HEK293 (cell line): Measurements from ENCODE around the gene RCHY1.
"Not testable (repeated sequence)": the region's sequence is repeated elsewhere in the genome, so short reads cannot be mapped to it uniquely, and the experiment has no call there.

Experiments
- CTCF ChIA-PET: fragments of 350-600 bp; formaldehyde crosslinking; extraction: SDS; loops from one replicate; lab custom pipeline; 2021; ENCODE audit warnings: antibody characterized with exemption; lab: Yijun Ruan, JAX
- POLR2A ChIA-PET: fragments of 300-600 bp; formaldehyde crosslinking; extraction: SDS; loops from one replicate; lab custom pipeline; 2020; ENCODE audit warnings: antibody characterized with exemption, inconsistent platforms; lab: Yijun Ruan, JAX
- H3K27ac ChIP-seq: fragments of 200-500 bp; sonication (Bioruptor generic); 2 replicates; pipeline ENCODE4 v1.5.1; 2014; ENCODE audit warnings: low read depth, low read length, control low read depth, inconsistent platforms; ENCODE audit errors: extremely low read depth
- H3K36me3 ChIP-seq, 2 experiments: fragments of 200-500 bp in 1 of 2; sonication (Bioruptor generic) in 1 of 2; 1 replicate in 1 of 2; 2 replicates in 1 of 2; pipeline ENCODE4 v1.5.1; 2014 to 2017; ENCODE audit warnings: inconsistent platforms in 2 of 2, low read length in 2 of 2; ENCODE audit not compliant: control insufficient read depth in 2 of 2, insufficient read depth in 1 of 2
- H3K4me1 ChIP-seq: fragments of 200-500 bp; sonication (Bioruptor generic); 2 replicates; pipeline ENCODE4 v1.5.1; 2014; ENCODE audit warnings: mild to moderate bottlenecking, low read length, inconsistent platforms; ENCODE audit not compliant: control insufficient read depth, insufficient read depth
- H3K4me3 ChIP-seq: 2 replicates; pipeline ENCODE4 v1.5.1; 2011; ENCODE audit warnings: low read depth, mild to moderate bottlenecking, control low read depth, low read length, moderate library complexity
- H3K9me3 ChIP-seq: fragments of 200-500 bp; sonication (Bioruptor generic); 2 replicates; pipeline ENCODE4 v1.5.1; 2014; ENCODE audit warnings: low read depth, low read length, inconsistent platforms; ENCODE audit not compliant: control insufficient read depth, insufficient read depth
- ZFP69B ChIP-seq: fragments of 450-650 bp; formaldehyde crosslinking; IDR thresholded peaks from 2 replicates; pipeline ENCODE4 v1.5.1; 2016; ENCODE audit warnings: missing biosample characterization, missing genetic modification characterization
- ZNF146 ChIP-seq: fragments of 450-650 bp; formaldehyde crosslinking; IDR thresholded peaks from 2 replicates; pipeline ENCODE4 v1.5.1; 2016; ENCODE audit warnings: missing biosample characterization, missing genetic modification characterization
- ZNF184 ChIP-seq: fragments of 450-650 bp; IDR thresholded peaks from 2 replicates; pipeline ENCODE4 v1.5.1; 2018; ENCODE audit warnings: missing biosample characterization, mild to moderate bottlenecking, missing genetic modification characterization
- ZNF555 ChIP-seq: fragments of 450-650 bp; formaldehyde crosslinking; conservative IDR thresholded peaks from 2 replicates; pipeline ENCODE4 v1.5.1; 2017; ENCODE audit warnings: missing biosample characterization, mild to moderate bottlenecking, missing genetic modification characterization, inconsistent platforms
- ZNF707 ChIP-seq: fragments of 450-650 bp; formaldehyde crosslinking; IDR thresholded peaks from 2 replicates; pipeline ENCODE4 v1.5.1; 2016; ENCODE audit warnings: missing biosample characterization, missing genetic modification characterization
- TF ChIP-seq, protein P1 (sequence below): fragments of 450-650 bp; formaldehyde crosslinking; IDR thresholded peaks from 2 replicates; pipeline ENCODE4 v1.5.1; 2016; ENCODE audit warnings: missing biosample characterization, missing genetic modification characterization

Gene RCHY1

DNA sequence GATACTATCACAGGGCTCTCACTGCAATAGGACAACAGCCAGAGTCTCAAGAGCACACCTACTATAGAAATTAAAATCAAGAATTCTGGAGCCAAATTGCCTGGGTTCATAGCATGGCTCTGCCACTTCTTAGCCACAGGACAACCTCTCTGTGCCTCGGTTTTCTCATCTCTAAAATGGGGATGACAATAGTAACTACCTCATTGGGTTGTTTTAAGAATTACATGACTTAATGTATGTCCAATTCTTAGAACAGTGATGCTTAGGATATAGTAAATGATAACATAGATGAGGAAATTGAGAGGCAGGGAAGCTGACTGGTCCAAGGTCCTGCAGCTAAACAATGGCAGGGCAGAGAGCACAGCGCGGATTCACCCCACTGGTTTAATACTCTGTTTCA is 30.7 kb upstream of the RCHY1 start:
- ChIA-PET CTCF (interaction anchor here (1.0 kb wide), 1 partner anchor 334 kb away, joined by 3 read pairs; no protein-coding TSS in a partner anchor), POLR2A (no interaction called here)
- TF ChIP-seq ZNF555 (tag by site-specific recombination), result no peak
- H3K4me1 ChIP-seq, result no peaks in the 10 kb centered on the region
- H3K4me3 ChIP-seq, result no peak overlapping the region
- no peak overlapping the region for H3K27ac ChIP-seq
- H3K36me3 ChIP-seq, result peaks cover 0 to 7% of the 10 kb centered on the region in 2 experiments; a peak in 1 of 3 replicates
- H3K9me3 ChIP-seq, result no peaks in the 10 kb centered on the region

DNA sequence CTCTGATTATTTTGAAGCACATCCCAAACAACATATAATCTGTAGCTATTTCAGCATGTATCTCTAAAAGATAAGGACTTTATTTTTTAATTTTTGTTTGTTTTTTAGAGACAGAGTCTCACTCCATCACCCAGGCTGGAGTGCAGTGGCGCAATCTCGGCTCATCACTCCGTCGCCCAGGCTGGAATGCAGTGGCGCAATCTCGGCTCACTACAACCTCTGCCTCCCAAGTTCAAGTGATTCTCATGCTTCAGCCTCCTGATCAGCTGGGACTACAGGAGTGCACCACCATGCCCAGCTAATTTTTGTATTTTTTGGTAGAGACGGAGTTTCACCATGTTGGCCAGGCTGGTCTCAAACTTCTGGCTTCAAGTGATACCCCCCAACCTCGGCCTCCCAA is 30.0 kb upstream of the RCHY1 start:
- POLR2A ChIA-PET, result not testable (repeated sequence)

DNA sequence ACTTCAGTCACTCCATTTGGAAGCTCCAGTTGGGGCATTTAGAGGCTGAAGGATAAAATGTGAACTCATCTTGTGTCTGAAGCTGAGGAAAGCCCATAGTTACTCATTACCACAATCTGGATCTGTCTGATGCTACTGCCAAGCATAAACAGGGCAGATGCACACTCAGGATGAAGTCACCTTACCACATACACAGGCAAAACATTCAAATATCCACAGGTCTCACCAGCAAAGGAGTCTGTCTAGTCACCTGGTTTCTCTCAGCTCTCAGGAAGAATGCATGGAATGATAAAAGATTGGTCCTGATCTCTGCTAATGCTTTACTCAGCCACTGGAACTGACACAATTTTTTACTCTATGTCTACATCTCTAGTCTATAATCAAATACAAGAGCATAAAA is 28.6 kb upstream of the RCHY1 start:
- Histone ChIP-seq H3K27ac (no peak overlapping the region), H3K36me3 (peaks cover 0 to 7% of the 10 kb centered on the region in 2 experiments; a peak in 1 of 3 replicates), H3K4me1 (no peaks in the 10 kb centered on the region), H3K4me3 (no peak overlapping the region), H3K9me3 (no peaks in the 10 kb centered on the region)
- POLR2A ChIA-PET, result no interaction called here
- CTCF ChIA-PET, result no interaction called here
- no peak for TF ChIP-seq ZFP69B
- TF ChIP-seq, protein P1, sequence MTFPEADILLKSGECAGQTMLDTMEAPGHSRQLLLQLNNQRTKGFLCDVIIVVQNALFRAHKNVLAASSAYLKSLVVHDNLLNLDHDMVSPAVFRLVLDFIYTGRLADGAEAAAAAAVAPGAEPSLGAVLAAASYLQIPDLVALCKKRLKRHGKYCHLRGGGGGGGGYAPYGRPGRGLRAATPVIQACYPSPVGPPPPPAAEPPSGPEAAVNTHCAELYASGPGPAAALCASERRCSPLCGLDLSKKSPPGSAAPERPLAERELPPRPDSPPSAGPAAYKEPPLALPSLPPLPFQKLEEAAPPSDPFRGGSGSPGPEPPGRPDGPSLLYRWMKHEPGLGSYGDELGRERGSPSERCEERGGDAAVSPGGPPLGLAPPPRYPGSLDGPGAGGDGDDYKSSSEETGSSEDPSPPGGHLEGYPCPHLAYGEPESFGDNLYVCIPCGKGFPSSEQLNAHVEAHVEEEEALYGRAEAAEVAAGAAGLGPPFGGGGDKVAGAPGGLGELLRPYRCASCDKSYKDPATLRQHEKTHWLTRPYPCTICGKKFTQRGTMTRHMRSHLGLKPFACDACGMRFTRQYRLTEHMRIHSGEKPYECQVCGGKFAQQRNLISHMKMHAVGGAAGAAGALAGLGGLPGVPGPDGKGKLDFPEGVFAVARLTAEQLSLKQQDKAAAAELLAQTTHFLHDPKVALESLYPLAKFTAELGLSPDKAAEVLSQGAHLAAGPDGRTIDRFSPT (tag by site-specific recombination), result no peak

More for the DNA sequence above, 30.0 kb upstream of the RCHY1 start:
- not testable (repeated sequence) for H3K4me3 ChIP-seq, H3K4me1 ChIP-seq, H3K9me3 ChIP-seq, H3K36me3 ChIP-seq, H3K27ac ChIP-seq
- CTCF ChIA-PET, result interaction anchor here (1.0 kb wide), 1 partner anchor 335 kb away, joined by 3 read pairs; no protein-coding TSS in a partner anchor

DNA sequence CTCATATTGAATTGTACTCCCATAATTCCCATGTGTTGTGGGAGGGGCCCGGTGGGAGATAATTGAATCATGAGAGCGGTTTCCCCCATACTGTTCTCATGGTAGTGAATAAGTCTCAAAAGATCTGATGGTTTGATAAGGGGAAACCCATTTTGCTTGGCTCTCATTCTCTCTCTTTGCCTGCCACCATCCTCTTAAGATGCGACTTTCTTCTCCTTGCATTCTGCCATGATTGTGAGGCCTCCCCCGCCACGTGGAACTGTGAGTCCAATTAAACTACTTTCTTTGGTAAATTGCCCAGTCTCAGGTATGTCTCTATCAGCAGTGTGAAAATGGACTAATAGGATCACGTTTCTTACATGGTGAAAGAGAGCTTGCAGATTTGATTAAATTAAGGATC is 23.1 kb upstream of the RCHY1 start:
- H3K4me1 ChIP-seq, H3K27ac ChIP-seq: not testable (repeated sequence)
- CTCF ChIA-PET, result interaction anchor here (0.6 kb wide), 1 partner anchor 168 kb away, joined by 3 read pairs; no protein-coding TSS in a partner anchor
- peak; percentile 93 for TF ChIP-seq ZNF184 (tag by site-specific recombination)
- TF ChIP-seq, all 188 proteins: peak for 1; not testable (repeated sequence) for 187
- H3K4me3 ChIP-seq, H3K36me3 ChIP-seq, POLR2A ChIA-PET, H3K9me3 ChIP-seq: not testable (repeated sequence)

DNA sequence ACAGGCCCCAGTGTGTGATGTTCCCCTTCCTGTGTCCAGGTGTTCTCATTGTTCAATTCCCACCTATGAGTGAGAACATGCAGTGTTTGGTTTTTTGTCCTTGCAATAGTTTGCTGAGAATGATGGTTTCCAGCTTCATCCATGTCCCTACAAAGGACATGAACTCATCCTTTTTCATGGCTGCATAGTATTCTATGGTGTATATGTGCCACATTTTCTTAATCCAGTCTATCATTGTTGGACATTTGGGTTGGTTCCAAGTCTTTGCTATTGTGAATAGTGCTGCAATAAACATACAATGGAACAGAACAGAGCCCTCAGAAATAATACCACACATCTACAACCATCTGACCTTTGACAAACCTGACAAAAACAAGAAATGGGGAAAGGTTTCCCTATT is 19.7 kb upstream of the RCHY1 start:
- H3K4me1 ChIP-seq, CTCF ChIA-PET, H3K4me3 ChIP-seq: not testable (repeated sequence)
- peaks cover 0 to 34% of the 10 kb centered on the region in 2 experiments; a peak in 1 of 3 replicates for H3K36me3 ChIP-seq
- TF ChIP-seq ZNF146 (tag by site-specific recombination), result peak; percentile 78
- TF ChIP-seq, all 188 proteins: peak for 1; not testable (repeated sequence) for 187
- POLR2A ChIA-PET, H3K27ac ChIP-seq, H3K9me3 ChIP-seq: not testable (repeated sequence)

DNA sequence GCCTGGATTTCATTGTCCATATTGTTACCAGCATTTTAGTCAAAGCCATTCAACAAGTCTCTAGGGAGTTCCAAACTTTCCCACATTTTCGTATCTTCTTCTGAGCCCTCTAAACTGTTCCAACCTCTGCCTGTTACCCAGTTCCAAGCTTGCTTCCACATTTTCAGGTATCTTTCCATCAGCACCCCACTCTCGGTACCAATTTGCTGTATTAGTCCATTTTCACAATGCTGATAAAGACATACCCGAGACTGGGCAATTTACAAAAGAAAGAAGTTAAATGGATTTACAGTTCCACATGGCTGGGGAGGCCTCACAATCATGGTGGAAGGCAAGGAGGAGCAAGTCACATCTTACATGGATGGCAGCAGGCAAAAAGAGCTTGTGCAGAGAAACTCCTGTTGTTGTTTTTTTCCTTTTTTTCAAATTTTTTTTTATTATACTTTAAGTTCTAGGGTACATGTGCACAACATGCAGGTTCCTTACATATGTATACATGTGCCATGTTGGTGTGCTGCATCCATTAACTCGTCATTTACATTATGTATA is 19.2 kb upstream of the RCHY1 start:
- not testable (repeated sequence) for H3K4me3 ChIP-seq
- TF ChIP-seq ZNF707 (tag by site-specific recombination), result peak; percentile 82
- TF ChIP-seq, all 188 proteins: peak for 1; not testable (repeated sequence) for 187
- H3K4me1 ChIP-seq, H3K27ac ChIP-seq, POLR2A ChIA-PET, H3K9me3 ChIP-seq, CTCF ChIA-PET: not testable (repeated sequence)
- peaks cover 0 to 35% of the 10 kb centered on the region in 2 experiments; a peak in 1 of 3 replicates for H3K36me3 ChIP-seq

DNA sequence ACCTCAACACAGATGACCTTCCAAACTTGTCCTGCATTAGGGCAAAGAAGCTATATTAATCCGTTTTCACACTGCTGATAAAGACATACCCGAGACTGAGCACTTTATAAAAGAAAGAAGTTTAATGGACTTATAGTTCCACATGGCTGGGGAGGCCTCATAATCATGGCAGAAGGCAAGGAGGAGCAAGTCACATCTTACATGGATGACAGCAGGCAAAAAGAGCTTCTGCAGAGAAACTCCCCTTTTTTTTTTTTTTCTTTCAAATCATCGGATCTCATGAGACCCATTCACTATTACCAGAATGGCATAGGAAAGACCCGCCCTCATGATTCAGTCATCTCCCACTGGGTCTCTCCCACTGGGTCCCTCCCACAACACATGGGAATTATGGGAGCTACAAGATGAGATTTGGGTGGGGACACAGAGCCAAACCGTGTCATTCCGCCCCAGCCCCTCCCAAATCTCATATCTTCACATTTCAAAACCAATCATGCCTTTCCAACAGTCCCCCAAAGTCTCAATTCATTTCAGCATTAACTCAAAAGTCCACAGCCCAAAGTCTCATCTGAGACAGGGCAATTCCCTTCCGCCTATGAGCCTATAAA is 17.4 kb upstream of the RCHY1 start:
- H3K4me1 ChIP-seq, H3K9me3 ChIP-seq, H3K27ac ChIP-seq, POLR2A ChIA-PET, H3K4me3 ChIP-seq, CTCF ChIA-PET: not testable (repeated sequence)
- H3K36me3 ChIP-seq, result peaks cover 0 to 50% of the 10 kb centered on the region in 2 experiments; a peak in 1 of 3 replicates
